ENCODE results near the gene F8. TPM values are rescaled to one million over a fixed set of nuclear protein-coding genes. Genes with fewer than 3 reads are reported as not detected.

Gene F8
- total and polyA plus RNA-seq, 4 donors, result 6.1 to 38.1 (median 7.6) TPM

- H3K9ac ChIP-seq (ENCODE audit: insufficient read depth in 1 of 2, low read length in 2 of 2), result no peak overlapping the region
- H3K9me3 ChIP-seq (ENCODE audit: control insufficient read depth in 4 of 4, insufficient read depth in 3 of 4, low read length in 3 of 4), result no peaks in the 10 kb centered on the region
- peaks cover 0 to 3% (median 0%) of the 10 kb centered on the region in 4 donors for H3K36me3 ChIP-seq (ENCODE audit: control insufficient read depth in 4 of 4, insufficient read depth in 4 of 4, low read length in 4 of 4)
- no peak for DNase-seq
- TF ChIP-seq, protein P1, sequence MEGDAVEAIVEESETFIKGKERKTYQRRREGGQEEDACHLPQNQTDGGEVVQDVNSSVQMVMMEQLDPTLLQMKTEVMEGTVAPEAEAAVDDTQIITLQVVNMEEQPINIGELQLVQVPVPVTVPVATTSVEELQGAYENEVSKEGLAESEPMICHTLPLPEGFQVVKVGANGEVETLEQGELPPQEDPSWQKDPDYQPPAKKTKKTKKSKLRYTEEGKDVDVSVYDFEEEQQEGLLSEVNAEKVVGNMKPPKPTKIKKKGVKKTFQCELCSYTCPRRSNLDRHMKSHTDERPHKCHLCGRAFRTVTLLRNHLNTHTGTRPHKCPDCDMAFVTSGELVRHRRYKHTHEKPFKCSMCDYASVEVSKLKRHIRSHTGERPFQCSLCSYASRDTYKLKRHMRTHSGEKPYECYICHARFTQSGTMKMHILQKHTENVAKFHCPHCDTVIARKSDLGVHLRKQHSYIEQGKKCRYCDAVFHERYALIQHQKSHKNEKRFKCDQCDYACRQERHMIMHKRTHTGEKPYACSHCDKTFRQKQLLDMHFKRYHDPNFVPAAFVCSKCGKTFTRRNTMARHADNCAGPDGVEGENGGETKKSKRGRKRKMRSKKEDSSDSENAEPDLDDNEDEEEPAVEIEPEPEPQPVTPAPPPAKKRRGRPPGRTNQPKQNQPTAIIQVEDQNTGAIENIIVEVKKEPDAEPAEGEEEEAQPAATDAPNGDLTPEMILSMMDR (IDR thresholded peaks at IDR 0.05; ENCODE audit: control extremely low read depth, extremely low read depth), result no peak
- no peaks in the 10 kb centered on the region for H3K27me3 ChIP-seq (ENCODE audit: control insufficient read depth in 3 of 3, insufficient read depth in 3 of 3, low read length in 2 of 3)
- peaks cover under 1 to 9% (median 4%) of the 10 kb centered on the region in 5 donors for H3K4me1 ChIP-seq (ENCODE audit: control insufficient read depth in 5 of 5, insufficient read depth in 5 of 5, low read length in 5 of 5)
- WGBS, 2 donors, result 47 to 59% methylated on average over 2 of the region's 2 CpGs
- H3K27ac ChIP-seq (ENCODE audit: low read depth in 1 of 2, low read length in 1 of 2), result peak overlapping the region in 1 of 2 donors; percentile 4
- ATAC-seq (ENCODE audit: insufficient read depth, low FRiP score), result no peak
- H3K4me3 ChIP-seq, result no peak overlapping the region
Measured at GRCh38 chrX:154795016-154795415, 227.5 kb downstream of the F8 start.

GRCh38 chrX:154793084-154793795 lies 229.3 kb downstream of the F8 start:
- TF ChIP-seq, protein P1 (IDR thresholded peaks at IDR 0.05; ENCODE audit: control extremely low read depth, extremely low read depth), result no peak
- Histone ChIP-seq H3K27ac (ENCODE audit: low read depth in 1 of 2, low read length in 1 of 2) (no peak overlapping the region), H3K36me3 (ENCODE audit: control insufficient read depth in 4 of 4, insufficient read depth in 4 of 4, low read length in 4 of 4) (peaks cover 0 to 3% (median 0%) of the 10 kb centered on the region in 4 donors), H3K4me1 (ENCODE audit: control insufficient read depth in 5 of 5, insufficient read depth in 5 of 5, low read length in 5 of 5) (no peaks in the 10 kb centered on the region), H3K9me3 (ENCODE audit: control insufficient read depth in 4 of 4, insufficient read depth in 3 of 4, low read length in 3 of 4) (no peaks in the 10 kb centered on the region), H3K27me3 (ENCODE audit: control insufficient read depth in 3 of 3, insufficient read depth in 3 of 3, low read length in 2 of 3) (no peaks in the 10 kb centered on the region), H3K4me3 (no peak overlapping the region), H3K9ac (ENCODE audit: insufficient read depth in 1 of 2, low read length in 2 of 2) (no peak overlapping the region)
- ATAC-seq (ENCODE audit: insufficient read depth, low FRiP score) (no peak), DNase-seq (no peak)
- WGBS, 2 donors, result 76 to 80% methylated on average over 7 of the region's 7 CpGs

DNA sequence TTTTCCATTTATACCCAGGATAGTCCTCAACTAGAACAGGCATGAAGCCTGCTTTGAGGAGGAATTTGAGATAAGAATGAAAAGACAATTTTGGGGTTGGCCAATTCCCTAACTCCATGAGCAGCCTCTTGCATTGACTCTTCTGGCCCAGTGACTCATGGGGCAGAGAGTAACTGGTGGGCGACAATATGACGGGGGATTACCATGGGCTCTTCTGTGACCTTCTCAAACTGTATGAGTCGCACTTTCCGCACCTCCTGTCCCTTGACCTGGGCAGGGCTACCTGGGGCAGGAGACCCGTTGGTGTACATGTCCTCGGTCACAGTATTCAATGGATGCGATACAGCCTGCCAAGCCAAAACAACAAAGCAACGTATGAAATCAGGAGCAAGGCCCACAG lies 230.6 kb downstream of the F8 start:
- TF ChIP-seq, protein P1 (IDR thresholded peaks at IDR 0.05; ENCODE audit: control extremely low read depth, extremely low read depth), result no peak
- ATAC-seq (ENCODE audit: insufficient read depth, low FRiP score), result no peak
- Histone ChIP-seq H3K9ac (ENCODE audit: insufficient read depth in 1 of 2, low read length in 2 of 2) (no peak overlapping the region), H3K9me3 (ENCODE audit: control insufficient read depth in 4 of 4, insufficient read depth in 3 of 4, low read length in 3 of 4) (no peaks in the 10 kb centered on the region), H3K27me3 (ENCODE audit: control insufficient read depth in 3 of 3, insufficient read depth in 3 of 3, low read length in 2 of 3) (no peaks in the 10 kb centered on the region), H3K36me3 (ENCODE audit: control insufficient read depth in 4 of 4, insufficient read depth in 4 of 4, low read length in 4 of 4) (peaks cover 0 to 3% (median 0%) of the 10 kb centered on the region in 4 donors), H3K27ac (ENCODE audit: low read depth in 1 of 2, low read length in 1 of 2) (no peak overlapping the region), H3K4me3 (no peak overlapping the region), H3K4me1 (ENCODE audit: control insufficient read depth in 5 of 5, insufficient read depth in 5 of 5, low read length in 5 of 5) (no peaks in the 10 kb centered on the region)
- WGBS, 2 donors, result 89 to 99% methylated on average over 8 of the region's 8 CpGs
- DNase-seq, result no peak

Measured in lung (tissue), 12 donors.